ENCODE measurements around the gene CTRL.

DNA sequence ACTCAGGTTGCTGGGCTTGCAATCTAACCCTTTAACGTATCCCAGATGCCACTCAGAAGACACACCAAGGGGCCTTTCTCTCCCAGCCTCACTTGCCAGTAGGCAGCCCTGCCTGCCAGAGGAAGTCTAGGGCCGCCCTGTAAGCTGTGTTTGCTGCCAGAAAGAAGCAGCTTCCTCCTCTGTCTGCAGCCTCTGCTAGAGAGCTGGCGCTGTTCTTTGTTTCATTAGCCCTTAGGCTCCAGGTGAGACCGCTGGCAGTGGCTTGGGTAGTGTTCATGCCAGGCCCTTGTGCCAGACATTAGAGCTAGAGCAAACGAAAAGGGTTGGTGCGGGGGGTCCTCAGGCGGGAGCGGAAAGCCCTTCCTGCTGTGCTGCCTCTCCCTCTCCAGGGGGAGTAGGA, 8.9 kb downstream of the CTRL start:
- TF ChIP-seq, protein P1, sequence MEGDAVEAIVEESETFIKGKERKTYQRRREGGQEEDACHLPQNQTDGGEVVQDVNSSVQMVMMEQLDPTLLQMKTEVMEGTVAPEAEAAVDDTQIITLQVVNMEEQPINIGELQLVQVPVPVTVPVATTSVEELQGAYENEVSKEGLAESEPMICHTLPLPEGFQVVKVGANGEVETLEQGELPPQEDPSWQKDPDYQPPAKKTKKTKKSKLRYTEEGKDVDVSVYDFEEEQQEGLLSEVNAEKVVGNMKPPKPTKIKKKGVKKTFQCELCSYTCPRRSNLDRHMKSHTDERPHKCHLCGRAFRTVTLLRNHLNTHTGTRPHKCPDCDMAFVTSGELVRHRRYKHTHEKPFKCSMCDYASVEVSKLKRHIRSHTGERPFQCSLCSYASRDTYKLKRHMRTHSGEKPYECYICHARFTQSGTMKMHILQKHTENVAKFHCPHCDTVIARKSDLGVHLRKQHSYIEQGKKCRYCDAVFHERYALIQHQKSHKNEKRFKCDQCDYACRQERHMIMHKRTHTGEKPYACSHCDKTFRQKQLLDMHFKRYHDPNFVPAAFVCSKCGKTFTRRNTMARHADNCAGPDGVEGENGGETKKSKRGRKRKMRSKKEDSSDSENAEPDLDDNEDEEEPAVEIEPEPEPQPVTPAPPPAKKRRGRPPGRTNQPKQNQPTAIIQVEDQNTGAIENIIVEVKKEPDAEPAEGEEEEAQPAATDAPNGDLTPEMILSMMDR (IDR thresholded peaks at IDR 0.05; ENCODE audit: insufficient read depth, low read depth, low read length) = no peak
- TF ChIP-seq EZH2 (IDR thresholded peaks at IDR 0.05; ENCODE audit: insufficient read depth, low read length) = no peak

Measured in astrocyte (in vitro differentiated cells and primary cell).